Central memory CD8-positive, alpha-beta T cell (primary cell): ENCODE results near the gene GID8.
"Not testable (repeated sequence)": the region's sequence is repeated elsewhere in the genome, so short reads cannot be mapped to it uniquely, and the experiment has no call there.

ENCODE experiments used
- ATAC-seq: fragments of 150-1000 bp; cut with Tn5 transposase; replicated peaks from 2 replicates; pipeline ENCODE4 v1.10.0; 2022; ENCODE audit warnings: mild to moderate bottlenecking, moderate FRiP score, moderate number of reproducible peaks; ENCODE audit not compliant: poor library complexity, severe bottlenecking; ENCODE audit errors: extremely low read depth
- DNase-seq, 2 donors: peaks; one replicate each; pipeline ENCODE4 v3.0.0; 2021; ENCODE audit warnings: low spot score in 2 of 2
- H3K27ac Mint-ChIP-seq: one replicate; pipeline ENCODE4 v1.8.0; 2022; ENCODE audit warnings: low read depth, mild to moderate bottlenecking, moderate library complexity, mixed read lengths
- H3K27me3 Mint-ChIP-seq: one replicate; pipeline ENCODE4 v1.8.0; 2022; ENCODE audit warnings: mixed read lengths
- H3K36me3 Mint-ChIP-seq: one replicate; pipeline ENCODE4 v1.8.0; 2022; ENCODE audit warnings: mild to moderate bottlenecking, moderate library complexity, mixed read lengths; ENCODE audit not compliant: insufficient read depth
- H3K4me1 Mint-ChIP-seq: one replicate; pipeline ENCODE4 v1.8.0; 2022; ENCODE audit warnings: mixed read lengths
- H3K4me3 Mint-ChIP-seq: one replicate; pipeline ENCODE4 v1.8.0; 2022; ENCODE audit warnings: mild to moderate bottlenecking, moderate library complexity, mixed read lengths
- H3K9me3 Mint-ChIP-seq: one replicate; pipeline ENCODE4 v1.8.0; 2022; ENCODE audit warnings: mixed read lengths

The GID8 gene

DNA sequence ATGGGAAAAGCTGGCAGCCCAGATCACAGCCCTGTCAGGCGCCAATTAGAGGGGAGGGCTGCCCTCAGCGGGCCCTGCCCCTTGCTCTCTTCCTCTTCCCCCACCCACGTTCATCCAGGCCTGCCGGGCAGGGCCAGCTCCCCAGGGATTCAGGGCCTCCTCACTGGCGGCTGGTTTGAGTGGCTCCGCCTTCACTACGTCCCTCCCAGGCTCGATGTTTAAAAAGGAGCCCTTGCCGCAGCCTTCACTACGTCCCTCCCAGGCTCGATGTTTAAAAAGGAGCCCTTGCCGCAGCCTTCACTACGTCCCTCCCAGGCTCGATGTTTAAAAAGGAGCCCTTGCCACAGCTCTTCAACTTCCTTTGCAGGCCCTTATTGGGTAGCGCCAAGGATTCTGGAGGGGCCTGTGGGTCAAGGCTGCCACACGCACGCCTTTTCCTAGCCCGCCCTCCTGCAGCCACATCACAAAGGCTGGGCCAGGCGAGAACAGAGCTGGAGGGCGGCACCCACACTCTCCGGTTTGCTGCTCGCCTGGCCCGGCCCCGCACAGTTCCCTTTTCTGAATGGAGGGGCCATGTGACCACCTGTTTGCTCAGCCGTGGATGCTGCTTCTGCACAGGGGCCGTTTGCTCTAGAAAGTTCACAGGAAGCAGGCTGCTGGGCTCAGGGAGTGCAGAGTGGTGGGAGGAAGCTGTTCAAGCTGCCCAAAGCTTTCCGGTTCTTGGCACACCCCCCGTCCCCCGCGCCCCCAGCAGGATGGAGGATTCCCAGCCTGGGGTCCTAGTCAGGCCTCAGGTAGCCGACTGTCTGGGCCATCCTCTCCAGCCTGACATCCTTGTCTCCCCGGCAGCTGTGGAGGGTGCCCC lies 16.1 kb downstream of the GID8 start:
- peak; percentile 90 for ATAC-seq
- Mint-ChIP-seq H3K36me3 (peaks cover 7% of the 10 kb centered on the region), H3K9me3 (no peaks in the 10 kb centered on the region), H3K27me3 (no peaks in the 10 kb centered on the region), H3K4me3 (peak overlapping the region; percentile 87), H3K4me1 (peaks cover 24% of the 10 kb centered on the region), H3K27ac (peak overlapping the region; percentile 94)
- peak; percentile 56 to 71 for DNase-seq

GRCh38 chr20:62955519-62956386 lies 17.8 kb downstream of the GID8 start:
- Mint-ChIP-seq H3K36me3 (peaks cover 8% of the 10 kb centered on the region), H3K4me3 (no peak overlapping the region), H3K4me1 (peaks cover 24% of the 10 kb centered on the region), H3K9me3 (no peaks in the 10 kb centered on the region), H3K27ac (no peak overlapping the region), H3K27me3 (no peaks in the 10 kb centered on the region)
- ATAC-seq (no peak), DNase-seq (no peak)

GRCh38 chr20:62956387-62957135 lies 18.6 kb downstream of the GID8 start:
- Mint-ChIP-seq H3K27me3 (no peaks in the 10 kb centered on the region), H3K9me3 (no peaks in the 10 kb centered on the region), H3K4me1 (peaks cover 24% of the 10 kb centered on the region), H3K27ac (no peak overlapping the region), H3K36me3 (peaks cover 6% of the 10 kb centered on the region), H3K4me3 (no peak overlapping the region)
- DNase-seq (no peak), ATAC-seq (no peak)

GRCh38 chr20:62957136-62958117 lies 19.5 kb downstream of the GID8 start:
- peaks cover 20% of the 10 kb centered on the region for H3K4me1 Mint-ChIP-seq
- H3K27me3 Mint-ChIP-seq = no peaks in the 10 kb centered on the region
- no peaks in the 10 kb centered on the region for H3K9me3 Mint-ChIP-seq
- ATAC-seq (no peak), DNase-seq (no peak)
- H3K27ac Mint-ChIP-seq = no peak overlapping the region
- peaks cover 6% of the 10 kb centered on the region for H3K36me3 Mint-ChIP-seq
- no peak overlapping the region for H3K4me3 Mint-ChIP-seq

DNA sequence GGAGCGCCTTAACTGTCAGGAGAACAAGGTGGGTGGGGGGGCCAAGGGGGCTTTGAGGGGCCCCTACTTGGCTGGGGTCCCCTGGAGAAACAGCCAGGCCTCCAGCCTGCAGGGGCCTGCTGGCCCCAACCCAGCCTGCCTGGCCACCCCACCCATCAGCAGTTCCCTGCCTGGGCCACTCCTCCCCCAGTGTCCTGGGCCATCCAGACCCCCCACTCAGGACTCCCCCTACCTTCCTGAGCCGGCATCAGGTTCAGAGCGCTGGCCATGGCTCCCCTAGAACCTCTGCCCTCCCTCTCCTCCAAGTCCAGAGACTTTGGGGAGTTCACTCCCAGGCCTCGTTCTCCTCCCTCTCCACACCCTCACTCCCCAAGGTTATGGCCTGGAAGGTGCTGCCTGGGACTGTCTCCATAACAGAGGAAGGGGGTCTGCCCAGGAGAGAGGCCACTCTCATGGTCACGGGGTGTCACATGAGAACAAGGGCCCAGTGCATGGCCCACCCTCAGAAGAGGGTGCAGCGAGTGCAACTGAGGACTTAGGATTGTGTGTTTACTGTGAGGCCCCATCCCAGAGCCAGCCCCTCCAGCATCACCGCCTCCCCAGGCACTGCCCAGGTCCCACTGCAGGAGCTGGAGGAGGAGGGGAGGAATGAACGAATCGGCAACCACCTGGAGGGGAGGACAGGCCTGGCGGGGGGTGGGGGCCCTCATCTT lies 20.6 kb downstream of the GID8 start:
- H3K9me3 Mint-ChIP-seq = no peaks in the 10 kb centered on the region
- no peaks in the 10 kb centered on the region for H3K27me3 Mint-ChIP-seq
- H3K36me3 Mint-ChIP-seq = peaks cover 6% of the 10 kb centered on the region
- no peak overlapping the region for H3K27ac Mint-ChIP-seq
- peaks cover 14% of the 10 kb centered on the region for H3K4me1 Mint-ChIP-seq
- DNase-seq (no peak), ATAC-seq (no peak)
- H3K4me3 Mint-ChIP-seq = no peak overlapping the region

DNA sequence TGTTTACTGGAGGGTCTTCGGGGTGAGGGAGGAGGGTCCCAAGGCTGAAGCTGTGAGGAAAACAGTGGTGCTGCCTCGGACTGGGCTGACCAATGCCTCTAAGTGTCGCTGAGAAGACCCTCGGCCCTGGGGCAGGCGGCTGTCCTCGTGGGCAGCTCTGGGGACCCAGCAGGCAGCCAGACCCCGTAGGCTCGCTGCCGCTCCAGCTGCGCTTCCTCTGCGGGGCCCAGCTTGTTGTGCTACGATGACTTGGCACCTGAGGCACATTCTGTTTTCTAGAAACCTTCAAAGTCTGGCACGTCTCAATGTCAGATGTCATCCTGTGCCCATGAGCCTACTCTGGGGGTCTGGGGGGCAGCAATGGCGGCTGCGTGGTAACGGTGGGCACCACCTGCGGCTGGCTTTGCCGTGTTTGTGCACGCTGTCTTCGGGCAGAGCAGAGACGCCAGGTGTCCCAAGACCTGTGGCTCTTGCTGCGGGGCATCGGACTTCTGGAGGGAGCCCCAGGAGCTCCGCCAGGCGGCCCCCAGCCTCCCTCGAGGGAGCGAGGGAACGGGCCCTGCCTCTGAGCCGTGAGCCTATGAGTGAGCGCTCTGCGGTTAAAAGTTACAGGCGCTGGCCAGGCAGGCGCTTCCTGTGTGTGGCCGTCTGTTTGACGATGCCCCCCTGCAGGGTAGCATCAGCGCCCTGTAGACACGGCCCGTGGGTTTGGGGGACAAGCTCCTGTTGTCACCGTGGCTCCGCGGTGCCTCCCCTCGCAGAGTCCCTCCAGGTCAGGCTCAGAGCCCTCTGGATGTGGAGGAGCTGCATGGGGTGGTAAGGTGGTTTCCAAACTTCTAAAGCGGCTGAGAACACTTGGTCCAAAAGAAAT lies 21.4 kb downstream of the GID8 start:
- H3K27ac Mint-ChIP-seq = no peak overlapping the region
- H3K4me1 Mint-ChIP-seq = peaks cover 6% of the 10 kb centered on the region
- H3K9me3 Mint-ChIP-seq = no peaks in the 10 kb centered on the region
- H3K4me3 Mint-ChIP-seq = no peak overlapping the region
- ATAC-seq (no peak), DNase-seq (no peak)
- H3K36me3 Mint-ChIP-seq = peaks cover 5% of the 10 kb centered on the region
- no peaks in the 10 kb centered on the region for H3K27me3 Mint-ChIP-seq

DNA sequence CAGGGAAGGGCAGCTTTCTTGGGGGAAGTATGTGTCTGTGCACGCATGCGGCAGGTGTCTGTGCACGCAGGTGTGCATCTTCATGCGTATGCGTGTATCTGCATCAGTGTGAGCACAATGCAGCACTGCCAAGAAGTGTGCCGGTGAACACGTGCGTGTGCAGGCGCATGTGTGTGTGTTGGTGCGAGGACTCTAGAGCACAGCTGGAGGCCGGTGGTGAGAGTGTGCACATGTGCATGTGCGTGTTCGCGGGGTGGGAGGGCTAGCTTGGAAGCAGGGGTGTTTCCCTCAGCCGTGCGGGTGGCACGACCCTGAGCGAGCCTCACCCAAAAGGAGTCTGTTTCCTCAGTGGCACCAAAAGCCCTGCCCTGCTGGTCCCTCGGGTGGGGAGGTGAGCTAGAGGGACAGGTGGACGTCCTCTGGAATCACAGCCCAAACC lies 22.1 kb downstream of the GID8 start:
- Mint-ChIP-seq H3K27ac (no peak overlapping the region), H3K9me3 (no peaks in the 10 kb centered on the region), H3K27me3 (no peaks in the 10 kb centered on the region), H3K36me3 (peaks cover 5% of the 10 kb centered on the region), H3K4me3 (no peak overlapping the region), H3K4me1 (no peaks in the 10 kb centered on the region)
- DNase-seq = no peak
- ATAC-seq = no peak

- not testable (repeated sequence) for H3K36me3 Mint-ChIP-seq, H3K27me3 Mint-ChIP-seq, H3K9me3 Mint-ChIP-seq, ATAC-seq, DNase-seq, H3K27ac Mint-ChIP-seq, H3K4me1 Mint-ChIP-seq, H3K4me3 Mint-ChIP-seq
Observed at GRCh38 chr20:62960446-62961309, 22.7 kb downstream of the GID8 start.

GRCh38 chr20:62961310-62961783 lies 23.4 kb downstream of the GID8 start:
- no peak for DNase-seq
- H3K27ac Mint-ChIP-seq = no peak overlapping the region
- H3K36me3 Mint-ChIP-seq = peaks cover 5% of the 10 kb centered on the region
- H3K9me3 Mint-ChIP-seq = no peaks in the 10 kb centered on the region
- H3K27me3 Mint-ChIP-seq = no peaks in the 10 kb centered on the region
- ATAC-seq = no peak
- H3K4me1 Mint-ChIP-seq = no peaks in the 10 kb centered on the region
- no peak overlapping the region for H3K4me3 Mint-ChIP-seq

DNA sequence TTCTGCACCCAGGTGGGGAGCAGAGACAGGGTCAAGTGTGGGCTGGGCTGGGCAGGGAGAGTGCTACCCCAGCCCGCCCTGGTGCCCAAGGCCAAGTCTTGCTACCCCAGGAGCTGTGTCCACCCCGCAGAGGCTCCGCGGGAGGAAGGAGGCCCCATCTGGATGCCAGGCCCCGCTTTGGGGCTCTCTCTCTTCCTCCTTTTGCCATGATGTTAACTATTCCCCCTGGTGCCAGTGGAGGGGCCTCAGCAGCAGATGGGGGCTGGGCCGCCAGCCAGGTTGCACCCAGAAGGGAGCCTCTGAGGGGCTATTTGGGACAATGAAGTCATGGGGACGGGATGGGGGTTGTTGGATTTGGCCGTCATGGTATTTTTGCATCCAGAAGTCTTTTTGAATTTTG lies 23.9 kb downstream of the GID8 start:
- no peak for ATAC-seq

More for the DNA sequence above, 23.9 kb downstream of the GID8 start:
- peaks cover 5% of the 10 kb centered on the region for H3K36me3 Mint-ChIP-seq
- DNase-seq = no peak
- H3K4me3 Mint-ChIP-seq = no peak overlapping the region
- H3K27me3 Mint-ChIP-seq = no peaks in the 10 kb centered on the region
- no peaks in the 10 kb centered on the region for H3K9me3 Mint-ChIP-seq
- H3K4me1 Mint-ChIP-seq = no peaks in the 10 kb centered on the region
- no peak overlapping the region for H3K27ac Mint-ChIP-seq
